ENCODE results near the gene ARID2.

- TF ChIP-seq, protein P1, sequence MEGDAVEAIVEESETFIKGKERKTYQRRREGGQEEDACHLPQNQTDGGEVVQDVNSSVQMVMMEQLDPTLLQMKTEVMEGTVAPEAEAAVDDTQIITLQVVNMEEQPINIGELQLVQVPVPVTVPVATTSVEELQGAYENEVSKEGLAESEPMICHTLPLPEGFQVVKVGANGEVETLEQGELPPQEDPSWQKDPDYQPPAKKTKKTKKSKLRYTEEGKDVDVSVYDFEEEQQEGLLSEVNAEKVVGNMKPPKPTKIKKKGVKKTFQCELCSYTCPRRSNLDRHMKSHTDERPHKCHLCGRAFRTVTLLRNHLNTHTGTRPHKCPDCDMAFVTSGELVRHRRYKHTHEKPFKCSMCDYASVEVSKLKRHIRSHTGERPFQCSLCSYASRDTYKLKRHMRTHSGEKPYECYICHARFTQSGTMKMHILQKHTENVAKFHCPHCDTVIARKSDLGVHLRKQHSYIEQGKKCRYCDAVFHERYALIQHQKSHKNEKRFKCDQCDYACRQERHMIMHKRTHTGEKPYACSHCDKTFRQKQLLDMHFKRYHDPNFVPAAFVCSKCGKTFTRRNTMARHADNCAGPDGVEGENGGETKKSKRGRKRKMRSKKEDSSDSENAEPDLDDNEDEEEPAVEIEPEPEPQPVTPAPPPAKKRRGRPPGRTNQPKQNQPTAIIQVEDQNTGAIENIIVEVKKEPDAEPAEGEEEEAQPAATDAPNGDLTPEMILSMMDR (conservative IDR thresholded peaks at IDR 0.05; ENCODE audit: low read depth, low read length): no peak
- TF ChIP-seq RFX5 (IDR thresholded peaks at IDR 0.05; ENCODE audit: low read depth, low read length): no peak
- no peak for TF ChIP-seq POLR2A (IDR thresholded peaks at IDR 0.05; ENCODE audit: low read depth, low read length)
- TF ChIP-seq FOS (IDR thresholded peaks at IDR 0.05; ENCODE audit: low read depth, low read length): no peak
- no peak for TF ChIP-seq SMC3 (IDR thresholded peaks at IDR 0.05; ENCODE audit: low read depth, low read length)
- TF ChIP-seq RAD21 (IDR thresholded peaks at IDR 0.05; ENCODE audit: low read length): no peak
- TF ChIP-seq, protein P2, sequence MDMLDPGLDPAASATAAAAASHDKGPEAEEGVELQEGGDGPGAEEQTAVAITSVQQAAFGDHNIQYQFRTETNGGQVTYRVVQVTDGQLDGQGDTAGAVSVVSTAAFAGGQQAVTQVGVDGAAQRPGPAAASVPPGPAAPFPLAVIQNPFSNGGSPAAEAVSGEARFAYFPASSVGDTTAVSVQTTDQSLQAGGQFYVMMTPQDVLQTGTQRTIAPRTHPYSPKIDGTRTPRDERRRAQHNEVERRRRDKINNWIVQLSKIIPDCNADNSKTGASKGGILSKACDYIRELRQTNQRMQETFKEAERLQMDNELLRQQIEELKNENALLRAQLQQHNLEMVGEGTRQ (IDR thresholded peaks at IDR 0.05; ENCODE audit: low read depth, low read length): no peak
- TF ChIP-seq BHLHE40 (IDR thresholded peaks at IDR 0.05; ENCODE audit: low read depth, low read length): no peak
- TF ChIP-seq MAZ (IDR thresholded peaks at IDR 0.05; ENCODE audit: borderline replicate concordance, low read depth, low read length): no peak
- no peak for TF ChIP-seq CEBPB (IDR thresholded peaks at IDR 0.05; ENCODE audit: low read depth, low read length)
- no peak for TF ChIP-seq MXI1 (IDR thresholded peaks at IDR 0.05; ENCODE audit: borderline replicate concordance, low read depth, low read length)
- TF ChIP-seq MAFK (IDR thresholded peaks at IDR 0.05; ENCODE audit: low read depth, low read length): no peak
- no peak for TF ChIP-seq CHD1 (IDR thresholded peaks at IDR 0.05; ENCODE audit: low read depth, low read length)
These were observed 157.2 kb downstream of the ARID2 start for GRCh38 chr12:45886685-45887084.
